Measurements from ENCODE around the gene ST8SIA1.

ST8SIA1 gene

DNA sequence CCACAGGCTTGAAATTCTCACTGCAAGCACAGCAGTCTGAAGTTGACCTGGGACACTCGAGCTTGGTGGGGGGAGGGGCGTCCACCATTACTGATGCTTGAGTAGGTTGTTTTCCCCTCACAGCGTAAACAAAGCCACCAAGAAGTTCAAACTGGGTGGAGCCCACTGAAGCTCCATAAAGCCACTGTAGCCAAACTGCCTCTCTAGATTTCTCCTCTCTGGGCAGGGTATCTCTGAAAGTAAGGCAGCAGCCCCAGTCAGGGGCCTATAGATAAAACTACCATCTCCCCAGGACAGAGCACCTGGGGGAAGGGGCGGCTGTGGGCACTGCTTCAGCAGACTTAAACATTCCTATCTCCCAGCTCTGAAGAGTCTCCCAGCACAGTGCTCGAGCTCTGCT, 31.7 kb upstream of the ST8SIA1 start:
- DNase-seq (ENCODE audit: low read depth): no peak
- no peak overlapping the region for H3K4me3 ChIP-seq (ENCODE audit: control insufficient read depth, low read depth, low read length)
- no peak for TF ChIP-seq CTCF (IDR thresholded peaks at IDR 0.05; ENCODE audit: control insufficient read depth, insufficient read depth, low read depth, low read length, missing control alignments)

- DNase-seq (ENCODE audit: low read depth): no peak
- no peak overlapping the region for H3K4me3 ChIP-seq (ENCODE audit: control insufficient read depth, low read depth, low read length)
- no peak for TF ChIP-seq CTCF (IDR thresholded peaks at IDR 0.05; ENCODE audit: control insufficient read depth, insufficient read depth, low read depth, low read length, missing control alignments)
These were observed 27.3 kb upstream of the ST8SIA1 start for GRCh38 chr12:22361785-22362184.

DNA sequence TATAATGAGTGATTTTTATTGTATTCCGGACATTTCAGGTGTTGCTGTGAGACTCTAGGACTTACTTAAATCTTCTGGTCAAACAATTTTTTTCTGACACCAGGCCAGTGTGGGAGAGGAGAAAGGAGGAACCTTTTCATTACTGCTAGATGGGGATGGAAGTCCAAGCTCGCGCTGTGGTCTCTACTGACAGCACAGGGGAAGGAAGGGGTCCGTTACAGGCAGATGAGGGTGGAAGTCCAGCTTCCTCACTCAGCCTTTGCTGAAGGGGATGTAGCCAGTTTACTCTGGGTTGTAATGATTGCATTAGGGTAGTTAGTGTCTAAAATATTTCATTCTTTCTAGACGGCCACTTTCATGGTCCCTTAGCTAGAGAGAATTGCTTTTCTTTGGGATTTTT, 26.3 kb upstream of the ST8SIA1 start:
- H3K4me3 ChIP-seq (ENCODE audit: control insufficient read depth, low read depth, low read length): no peak overlapping the region
- TF ChIP-seq CTCF (IDR thresholded peaks at IDR 0.05; ENCODE audit: control insufficient read depth, insufficient read depth, low read depth, low read length, missing control alignments): no peak
- no peak for DNase-seq (ENCODE audit: low read depth)

DNA sequence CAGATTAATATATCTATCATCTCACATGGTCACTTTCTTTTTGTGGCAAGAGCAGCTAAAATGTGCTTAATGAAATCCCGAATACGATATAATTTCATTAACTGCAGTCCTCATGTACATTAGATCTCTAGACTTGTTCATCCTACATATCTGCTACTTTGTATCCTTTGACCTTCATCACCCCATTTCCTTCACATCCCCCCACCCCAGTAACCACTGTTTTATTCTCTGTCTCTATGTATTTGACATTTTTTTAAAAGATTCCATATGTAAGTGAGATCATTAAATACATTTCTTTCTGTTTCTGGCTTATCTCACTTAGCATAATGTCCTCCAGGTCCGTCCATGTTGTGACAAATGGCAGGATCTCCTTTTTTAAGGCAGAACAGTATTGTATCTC, 23.0 kb upstream of the ST8SIA1 start:
- no peak for TF ChIP-seq CTCF (IDR thresholded peaks at IDR 0.05; ENCODE audit: control insufficient read depth, insufficient read depth, low read depth, low read length, missing control alignments)
- H3K4me3 ChIP-seq (ENCODE audit: control insufficient read depth, low read depth, low read length): no peak overlapping the region
- no peak for DNase-seq (ENCODE audit: low read depth)

GRCh38 chr12:22356231-22356630, 21.7 kb upstream of the ST8SIA1 start:
- TF ChIP-seq CTCF (IDR thresholded peaks at IDR 0.05; ENCODE audit: control insufficient read depth, insufficient read depth, low read depth, low read length, missing control alignments): no peak
- DNase-seq (ENCODE audit: low read depth): no peak
- H3K4me3 ChIP-seq (ENCODE audit: control insufficient read depth, low read depth, low read length): no peak overlapping the region

DNA sequence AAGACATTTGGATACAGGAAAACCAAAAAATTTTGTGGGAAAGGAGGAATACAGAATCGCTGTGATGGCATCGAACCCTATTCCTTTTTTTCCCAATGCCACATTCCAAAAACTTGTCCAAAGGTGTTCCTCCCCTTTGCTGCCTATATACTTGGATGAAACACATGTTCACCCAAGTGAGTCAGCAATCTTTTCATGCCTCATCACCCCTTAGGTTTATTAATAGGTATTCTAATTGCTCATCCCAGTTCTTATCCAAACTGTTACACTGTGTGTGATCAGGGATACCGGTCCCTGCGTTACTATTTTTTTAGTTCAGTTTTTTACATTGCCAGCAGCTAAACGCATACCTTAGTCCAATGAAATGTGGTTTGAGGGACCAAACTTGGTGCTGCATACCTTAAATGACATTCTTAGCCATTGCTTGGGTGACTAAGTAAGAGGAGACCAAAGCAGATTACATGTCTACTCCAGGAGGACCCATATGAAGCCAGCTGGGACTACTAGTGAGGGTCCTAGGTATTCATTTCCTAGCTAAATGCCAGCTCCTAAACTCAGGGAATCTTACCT, 20.6 kb upstream of the ST8SIA1 start:
- TF ChIP-seq CTCF (IDR thresholded peaks at IDR 0.05; ENCODE audit: control insufficient read depth, insufficient read depth, low read depth, low read length, missing control alignments): no peak
- no peak for DNase-seq (ENCODE audit: low read depth)

More for the DNA sequence above, 20.6 kb upstream of the ST8SIA1 start:
- no peak overlapping the region for H3K4me3 ChIP-seq (ENCODE audit: control insufficient read depth, low read depth, low read length)

All from AG09309 (cell line).